ENCODE results near the gene CXXC1.
"Not testable (repeated sequence)": the region's sequence is repeated elsewhere in the genome, so short reads cannot be mapped to it uniquely, and the experiment has no call there.

The CXXC1 gene

DNA sequence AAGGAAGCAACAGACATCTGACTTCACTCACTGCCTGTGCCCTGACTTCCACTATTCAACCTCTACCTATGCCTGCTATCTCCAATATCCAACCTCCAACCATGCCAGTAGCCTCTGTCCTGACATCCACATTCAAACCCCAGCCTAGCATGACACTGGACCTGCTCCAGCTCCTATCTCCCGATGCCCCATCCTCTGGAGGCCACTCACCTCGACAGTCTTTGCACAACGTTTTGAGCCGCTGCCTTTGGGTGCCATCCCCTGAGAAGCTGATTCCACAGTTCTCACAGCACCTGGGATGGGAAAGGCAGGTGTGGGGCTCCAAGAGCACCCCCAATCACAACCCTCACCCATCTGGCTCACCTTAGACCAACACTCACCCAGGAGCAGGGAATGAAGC lies 11.0 kb downstream of the CXXC1 start:
- no peak for DNase-seq

GRCh38 chr18:50275503-50276036 lies 11.9 kb downstream of the CXXC1 start:
- no peak for DNase-seq

DNA sequence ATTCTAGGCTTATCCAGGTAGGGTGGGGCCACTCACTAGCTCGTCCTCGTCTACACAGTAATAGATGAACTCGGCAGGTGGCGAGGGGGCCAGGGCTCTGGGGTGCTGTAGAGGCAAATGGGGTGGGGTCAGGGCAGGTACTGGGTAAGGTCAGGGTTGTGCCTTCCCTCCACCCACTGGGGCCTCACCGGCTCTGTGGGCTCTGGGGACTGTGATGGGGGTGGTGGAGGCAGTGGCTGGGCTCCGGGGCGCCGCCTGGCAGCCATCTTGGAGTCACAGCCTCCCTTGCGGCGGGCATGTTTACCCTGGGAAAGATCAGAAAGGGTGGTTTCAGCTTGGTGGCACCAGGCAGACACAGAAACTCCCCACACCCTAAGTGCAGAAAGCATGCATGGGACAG lies 12.6 kb downstream of the CXXC1 start:
- DNase-seq, result no peak

- no peak for DNase-seq
Measured at GRCh38 chr18:50274044-50274442, 13.4 kb downstream of the CXXC1 start.

GRCh38 chr18:50273203-50274043 lies 14.1 kb downstream of the CXXC1 start:
- DNase-seq, result no peak

- no peak for DNase-seq
Measured at GRCh38 chr18:50272568-50272967, 14.9 kb downstream of the CXXC1 start.

DNA sequence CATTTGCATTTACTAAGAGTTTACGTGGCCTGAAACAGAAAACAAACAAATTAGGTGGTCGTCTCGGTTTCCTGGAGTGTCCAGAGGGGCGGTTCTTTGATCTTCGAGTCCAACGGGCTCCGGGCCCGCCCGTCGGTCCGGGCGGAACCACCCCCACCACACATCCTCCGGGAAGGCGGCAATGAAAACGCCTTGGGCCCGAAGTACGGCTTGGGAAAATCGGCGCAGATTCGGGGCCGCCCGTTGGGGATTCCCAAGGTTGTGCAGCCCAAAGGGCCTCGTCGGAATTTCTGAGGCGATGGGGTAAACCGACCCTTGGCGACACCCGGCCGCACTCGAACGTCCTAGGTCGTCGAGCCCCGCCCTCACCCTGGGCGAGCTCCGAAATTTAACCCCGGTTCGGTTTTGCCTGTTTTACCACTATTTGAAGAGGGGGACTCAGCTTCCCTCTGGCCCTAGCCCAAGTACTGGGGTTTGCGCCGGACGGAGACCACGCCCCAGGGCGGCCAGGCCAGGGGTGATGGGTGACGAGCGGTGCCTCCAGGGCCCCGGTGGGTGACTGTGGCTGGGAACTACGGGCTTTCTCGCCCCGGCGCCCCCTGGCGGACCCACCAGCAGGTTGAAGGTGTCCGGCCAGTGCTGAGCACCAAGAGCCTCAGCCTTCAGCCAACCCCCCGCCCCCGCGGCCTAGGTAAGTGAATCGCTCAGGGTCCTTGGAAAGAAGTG lies 19.3 kb downstream of the CXXC1 start:
- peak in 39 of 58 donors; percentile 6 to 66 (median 30) for DNase-seq

DNA sequence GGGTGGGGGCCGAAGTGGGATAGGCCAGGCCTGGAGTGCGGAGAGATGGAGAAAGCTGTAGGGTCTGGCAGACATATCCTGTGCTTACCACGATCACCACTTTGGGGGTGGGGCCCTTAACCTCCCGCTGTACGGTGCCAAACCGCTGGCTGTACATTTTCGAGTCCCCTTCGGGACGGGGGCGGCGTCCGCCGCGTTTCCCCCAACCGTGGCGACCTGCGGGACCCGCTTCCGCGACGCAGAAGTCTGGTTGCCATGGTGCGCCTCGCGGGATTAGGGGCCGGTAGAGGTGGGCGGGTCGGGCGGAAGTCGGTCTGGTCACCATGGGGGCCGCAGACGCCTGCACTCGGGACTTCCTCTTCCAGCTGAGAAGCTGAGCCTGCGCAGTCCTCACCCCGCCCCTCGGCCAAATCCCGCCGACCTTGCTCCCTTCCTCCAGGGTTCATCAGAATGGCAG lies 21.2 kb downstream of the CXXC1 start, which contains the start of gene CFAP53:
TSS of gene CFAP53 (minus strand) at position 248 of the 457 bp plus-strand sequence. CDS start at position 157, 91 bp downstream.
- peak; percentile 28 to 93 (median 80) for DNase-seq

DNA sequence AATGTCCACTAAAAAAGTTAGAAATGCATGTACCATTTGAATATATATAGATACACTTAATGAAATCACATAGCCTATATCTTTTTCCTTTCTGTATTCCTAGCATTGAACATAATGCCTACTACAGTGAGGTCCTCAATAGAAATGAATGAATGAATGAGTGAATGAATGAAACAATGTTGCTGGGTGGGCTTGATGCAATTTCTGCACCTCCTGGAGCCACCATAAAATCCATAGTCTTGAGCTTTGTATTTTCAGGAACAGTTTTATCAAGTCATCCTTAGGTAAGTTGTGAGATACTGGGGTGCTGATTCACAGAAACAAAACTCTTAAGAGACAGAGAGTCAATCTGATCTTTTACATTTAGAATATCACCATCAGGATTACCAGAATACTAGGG lies 24.5 kb downstream of the CXXC1 start:
- no peak for DNase-seq

- no peak for DNase-seq
Measured at GRCh38 chr18:50250935-50251334, 36.6 kb downstream of the CXXC1 start.

- no peak for DNase-seq
Measured at GRCh38 chr18:50249576-50249975, 37.9 kb downstream of the CXXC1 start.

- DNase-seq, result no peak
Measured at GRCh38 chr18:50247561-50247960, 39.9 kb downstream of the CXXC1 start.

DNA sequence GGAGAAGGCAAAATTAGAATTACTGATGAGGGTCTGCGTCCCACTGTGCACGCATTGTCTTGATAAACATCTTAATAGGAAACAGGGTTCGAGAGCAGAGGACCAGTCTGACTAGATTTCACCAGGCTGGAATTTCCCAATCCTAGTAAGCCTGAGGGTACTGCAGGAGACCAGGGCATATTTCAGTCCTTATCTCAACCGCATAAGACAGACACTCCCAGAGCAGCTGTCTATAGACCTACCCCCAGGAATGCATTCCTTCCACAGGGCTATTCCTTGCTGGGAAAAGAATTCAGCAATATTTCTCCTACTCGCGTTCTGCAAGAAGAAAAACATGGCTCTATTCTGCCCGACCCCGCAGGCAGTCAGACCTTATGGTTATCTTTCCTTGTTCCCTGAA lies 45.7 kb downstream of the CXXC1 start:
- DNase-seq, result not testable (repeated sequence)

DNA sequence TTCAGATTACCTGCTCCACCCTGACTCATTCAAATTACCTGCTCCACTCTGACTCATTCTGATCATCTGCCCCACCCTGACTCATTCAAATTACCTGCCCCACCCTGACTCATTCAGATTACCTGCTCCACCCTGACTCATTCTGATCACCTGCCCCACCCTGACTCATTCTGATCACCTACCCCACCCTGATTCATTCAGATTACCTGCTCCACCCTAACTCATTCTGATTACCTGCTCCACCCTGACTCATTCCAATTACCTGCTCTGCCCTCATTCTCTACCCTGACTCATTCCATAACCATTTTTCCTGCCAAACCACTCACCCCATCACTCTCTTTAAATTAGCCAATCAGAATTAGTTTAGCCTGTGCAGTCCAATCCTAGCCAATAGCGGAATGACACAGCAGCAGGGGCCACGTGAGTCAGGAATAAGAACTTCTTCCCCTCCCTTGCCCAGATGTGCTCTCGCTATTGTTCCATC lies 47.4 kb downstream of the CXXC1 start:
- DNase-seq, result no peak

DNA sequence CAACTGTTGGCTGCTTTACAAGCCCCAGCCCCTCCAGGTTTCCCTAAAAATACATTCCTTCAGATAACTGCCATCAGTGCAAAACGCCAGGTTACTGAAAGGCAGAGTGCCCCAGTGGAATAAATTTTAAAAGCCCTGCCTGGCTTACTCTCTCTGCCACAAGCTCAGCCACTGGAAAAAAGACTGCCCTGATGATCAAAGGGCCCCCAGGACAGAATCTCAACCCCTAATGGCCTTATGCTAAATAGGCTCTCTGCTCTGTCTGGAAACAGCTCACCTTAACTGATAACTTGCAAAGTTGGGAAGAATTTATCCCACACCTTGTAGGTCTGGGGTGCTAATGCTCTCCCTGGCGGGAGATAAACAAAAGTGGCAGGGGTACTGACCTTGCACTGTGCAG lies 55.1 kb downstream of the CXXC1 start:
- DNase-seq, result no peak
